Femur (tissue), 1 donor: ENCODE data around the gene DDX49.

Source experiments
- DNase-seq: peaks from one replicate; pipeline ENCODE4 v3.0.0-alpha.2; 2017

DDX49 gene

DNA sequence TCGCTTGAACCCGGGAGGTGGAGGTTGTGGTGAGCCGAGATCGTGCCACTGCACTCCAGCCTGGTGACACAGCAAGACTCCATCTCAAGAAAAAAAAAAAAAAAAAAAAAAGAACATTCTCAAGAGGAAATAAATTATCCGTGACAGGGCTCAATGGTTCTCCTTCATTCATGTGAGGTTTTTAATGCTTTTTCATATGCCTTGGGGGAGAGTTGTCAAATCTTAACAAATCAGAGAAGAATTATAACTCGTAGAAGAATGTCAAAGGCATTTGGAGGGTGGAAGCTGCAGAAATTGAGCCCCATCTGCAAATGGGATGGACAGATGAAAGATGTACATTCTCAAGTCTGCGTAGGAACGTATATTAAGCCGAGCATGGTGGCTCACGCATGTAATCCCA is 56.4 kb downstream of the DDX49 start:
- no peak for DNase-seq
